Measurements from ENCODE around the gene TENM4.
"Not testable (repeated sequence)": the region's sequence is repeated elsewhere in the genome, so short reads cannot be mapped to it uniquely, and the experiment has no call there.

The TENM4 gene

DNA sequence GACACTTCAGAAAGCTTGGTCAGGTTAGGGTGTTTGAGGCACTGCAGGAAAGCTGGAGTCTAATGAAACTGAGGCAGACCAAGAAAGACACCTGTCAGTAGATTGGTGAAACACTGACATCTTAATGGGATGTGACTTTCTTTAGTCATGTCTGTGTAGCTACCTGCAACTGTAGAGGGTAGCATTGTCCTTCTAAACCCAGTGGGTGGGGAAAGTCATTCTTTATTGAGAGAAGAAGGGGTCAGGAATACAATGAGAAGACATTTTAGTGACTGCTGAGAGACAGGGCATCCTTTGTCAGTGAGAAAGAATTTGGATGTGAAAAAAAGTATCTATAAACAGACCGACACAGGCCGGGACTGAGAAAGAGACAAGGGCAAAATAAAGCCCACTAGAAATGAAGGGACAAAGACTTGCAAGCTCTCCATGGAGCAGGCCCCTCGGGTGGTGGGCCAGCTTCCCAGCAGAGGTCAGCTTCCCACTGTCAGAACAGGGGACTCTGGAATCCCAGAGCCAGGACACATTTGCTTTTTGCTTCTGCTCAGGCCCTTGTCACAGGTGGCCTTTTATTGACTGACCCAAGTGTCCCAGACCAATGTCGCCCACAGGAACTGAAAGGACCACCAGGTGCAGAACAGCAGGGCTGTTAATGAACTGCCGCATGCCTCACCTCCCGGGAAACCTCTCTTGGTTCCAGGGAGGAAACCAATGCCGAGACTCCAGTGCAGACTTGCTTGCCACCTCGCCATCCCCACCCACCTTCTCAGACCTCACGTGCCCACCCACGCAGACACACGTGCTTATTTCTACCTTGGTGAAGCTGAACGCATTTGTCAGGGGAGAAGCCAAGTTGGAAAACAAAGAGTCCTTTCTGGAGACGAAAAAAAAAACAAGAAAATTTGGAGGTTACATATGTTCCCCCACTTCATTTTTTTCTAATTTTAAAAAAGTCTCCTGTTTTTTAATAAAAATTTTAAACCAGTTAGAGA lies 212.8 kb downstream of the TENM4 start:
- H3K9ac ChIP-seq (ENCODE audit: low read depth, low read length): no peak overlapping the region
- H3K4me1 ChIP-seq (ENCODE audit: insufficient read depth, low read length): no peaks in the 10 kb centered on the region
- no peaks in the 10 kb centered on the region for H3K9me3 ChIP-seq (ENCODE audit: insufficient read depth, low read length, severe bottlenecking)
- H4K20me1 ChIP-seq (ENCODE audit: insufficient read depth, low read length): no peaks in the 10 kb centered on the region
- DNase-seq (no peak), ATAC-seq (ENCODE audit: insufficient read depth, low read depth) (no peak)
- no peaks in the 10 kb centered on the region for H3K36me3 ChIP-seq (ENCODE audit: insufficient read depth, low read length)
- H3K4me2 ChIP-seq (ENCODE audit: insufficient read depth, low read length): no peak overlapping the region
- no peak overlapping the region for H3K4me3 ChIP-seq (ENCODE audit: low read depth in 1 of 2, low read length in 2 of 2)
- H3K27ac ChIP-seq (ENCODE audit: low read length): no peak overlapping the region
- H2AFZ ChIP-seq (ENCODE audit: low read depth, low read length): no peak overlapping the region
- TF ChIP-seq, protein P1, sequence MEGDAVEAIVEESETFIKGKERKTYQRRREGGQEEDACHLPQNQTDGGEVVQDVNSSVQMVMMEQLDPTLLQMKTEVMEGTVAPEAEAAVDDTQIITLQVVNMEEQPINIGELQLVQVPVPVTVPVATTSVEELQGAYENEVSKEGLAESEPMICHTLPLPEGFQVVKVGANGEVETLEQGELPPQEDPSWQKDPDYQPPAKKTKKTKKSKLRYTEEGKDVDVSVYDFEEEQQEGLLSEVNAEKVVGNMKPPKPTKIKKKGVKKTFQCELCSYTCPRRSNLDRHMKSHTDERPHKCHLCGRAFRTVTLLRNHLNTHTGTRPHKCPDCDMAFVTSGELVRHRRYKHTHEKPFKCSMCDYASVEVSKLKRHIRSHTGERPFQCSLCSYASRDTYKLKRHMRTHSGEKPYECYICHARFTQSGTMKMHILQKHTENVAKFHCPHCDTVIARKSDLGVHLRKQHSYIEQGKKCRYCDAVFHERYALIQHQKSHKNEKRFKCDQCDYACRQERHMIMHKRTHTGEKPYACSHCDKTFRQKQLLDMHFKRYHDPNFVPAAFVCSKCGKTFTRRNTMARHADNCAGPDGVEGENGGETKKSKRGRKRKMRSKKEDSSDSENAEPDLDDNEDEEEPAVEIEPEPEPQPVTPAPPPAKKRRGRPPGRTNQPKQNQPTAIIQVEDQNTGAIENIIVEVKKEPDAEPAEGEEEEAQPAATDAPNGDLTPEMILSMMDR (IDR thresholded peaks at IDR 0.05; ENCODE audit: borderline replicate concordance, extremely low read depth, low read length, poor library complexity, severe bottlenecking): no peak
- no peak for TF ChIP-seq EZH2 (IDR thresholded peaks at IDR 0.05; ENCODE audit: borderline replicate concordance, low read depth, low read length, severe bottlenecking)
- H3K79me2 ChIP-seq (ENCODE audit: insufficient read depth, low read length): no peaks in the 10 kb centered on the region
- H3K27me3 ChIP-seq (ENCODE audit: insufficient read depth, low read length, poor library complexity): peaks cover 3% of the 10 kb centered on the region

DNA sequence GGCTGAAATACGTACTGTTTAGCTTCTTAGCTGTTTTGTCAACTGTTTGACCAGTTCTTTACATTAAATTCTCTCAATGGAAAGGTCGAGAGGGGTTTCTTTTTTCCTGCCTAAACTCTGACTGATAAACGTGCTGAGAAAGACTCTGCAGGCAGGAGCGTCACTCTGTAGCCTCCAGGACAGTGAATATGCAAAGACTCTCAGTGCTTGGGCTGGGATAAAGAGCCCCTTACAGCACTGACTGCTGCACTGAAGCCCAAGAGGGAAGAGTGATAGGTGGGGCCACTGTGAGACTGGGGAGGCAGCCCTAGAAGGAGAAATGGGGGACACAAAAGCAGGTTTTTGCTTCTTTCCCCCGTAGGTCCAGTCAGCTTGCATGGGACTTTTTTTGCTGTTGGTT lies 213.5 kb downstream of the TENM4 start:
- Histone ChIP-seq H3K9me3 (ENCODE audit: insufficient read depth, low read length, severe bottlenecking) (no peaks in the 10 kb centered on the region), H2AFZ (ENCODE audit: low read depth, low read length) (no peak overlapping the region), H3K9ac (ENCODE audit: low read depth, low read length) (no peak overlapping the region), H4K20me1 (ENCODE audit: insufficient read depth, low read length) (no peaks in the 10 kb centered on the region), H3K4me3 (ENCODE audit: low read depth in 1 of 2, low read length in 2 of 2) (no peak overlapping the region), H3K4me2 (ENCODE audit: insufficient read depth, low read length) (no peak overlapping the region), H3K4me1 (ENCODE audit: insufficient read depth, low read length) (no peaks in the 10 kb centered on the region), H3K27ac (ENCODE audit: low read length) (no peak overlapping the region), H3K36me3 (ENCODE audit: insufficient read depth, low read length) (no peaks in the 10 kb centered on the region), H3K27me3 (ENCODE audit: insufficient read depth, low read length, poor library complexity) (peaks cover 3% of the 10 kb centered on the region), H3K79me2 (ENCODE audit: insufficient read depth, low read length) (no peaks in the 10 kb centered on the region)
- no peak for DNase-seq
- ATAC-seq (ENCODE audit: insufficient read depth, low read depth): no peak
- TF ChIP-seq EZH2 (IDR thresholded peaks at IDR 0.05; ENCODE audit: borderline replicate concordance, low read depth, low read length, severe bottlenecking): no peak
- TF ChIP-seq, protein P1 (IDR thresholded peaks at IDR 0.05; ENCODE audit: borderline replicate concordance, extremely low read depth, low read length, poor library complexity, severe bottlenecking): no peak

DNA sequence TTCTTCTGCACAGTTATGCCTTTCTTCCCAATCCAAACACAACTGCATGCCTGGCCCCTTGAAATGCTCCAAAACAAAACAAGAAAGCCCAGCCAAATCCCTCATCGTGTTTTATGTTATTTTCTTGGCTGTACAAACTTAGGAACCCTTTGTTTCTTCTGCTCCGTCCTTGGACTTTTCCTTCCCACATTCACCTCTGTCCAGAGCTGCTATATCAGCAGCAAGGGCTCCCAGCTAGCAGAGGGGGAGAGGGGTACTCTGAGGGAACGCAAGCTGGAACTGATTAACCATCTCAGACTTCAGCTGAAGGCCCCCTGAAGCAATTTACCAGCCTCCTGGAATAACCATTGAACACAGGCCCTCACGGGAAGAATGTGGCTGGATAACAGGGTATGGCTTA lies 214.7 kb downstream of the TENM4 start:
- H3K4me1 ChIP-seq (ENCODE audit: insufficient read depth, low read length): no peaks in the 10 kb centered on the region
- no peak overlapping the region for H3K27ac ChIP-seq (ENCODE audit: low read length)
- H3K4me3 ChIP-seq (ENCODE audit: low read depth in 1 of 2, low read length in 2 of 2): no peak overlapping the region
- H3K79me2 ChIP-seq (ENCODE audit: insufficient read depth, low read length): no peaks in the 10 kb centered on the region
- no peaks in the 10 kb centered on the region for H3K36me3 ChIP-seq (ENCODE audit: insufficient read depth, low read length)
- no peak overlapping the region for H2AFZ ChIP-seq (ENCODE audit: low read depth, low read length)
- no peak overlapping the region for H3K9ac ChIP-seq (ENCODE audit: low read depth, low read length)
- H4K20me1 ChIP-seq (ENCODE audit: insufficient read depth, low read length): no peaks in the 10 kb centered on the region
- peaks cover 6% of the 10 kb centered on the region for H3K27me3 ChIP-seq (ENCODE audit: insufficient read depth, low read length, poor library complexity)
- no peak for DNase-seq
- ATAC-seq (ENCODE audit: insufficient read depth, low read depth): no peak
- H3K9me3 ChIP-seq (ENCODE audit: insufficient read depth, low read length, severe bottlenecking): no peaks in the 10 kb centered on the region
- no peak for TF ChIP-seq EZH2 (IDR thresholded peaks at IDR 0.05; ENCODE audit: borderline replicate concordance, low read depth, low read length, severe bottlenecking)
- TF ChIP-seq, protein P1 (IDR thresholded peaks at IDR 0.05; ENCODE audit: borderline replicate concordance, extremely low read depth, low read length, poor library complexity, severe bottlenecking): no peak
- H3K4me2 ChIP-seq (ENCODE audit: insufficient read depth, low read length): no peak overlapping the region

DNA sequence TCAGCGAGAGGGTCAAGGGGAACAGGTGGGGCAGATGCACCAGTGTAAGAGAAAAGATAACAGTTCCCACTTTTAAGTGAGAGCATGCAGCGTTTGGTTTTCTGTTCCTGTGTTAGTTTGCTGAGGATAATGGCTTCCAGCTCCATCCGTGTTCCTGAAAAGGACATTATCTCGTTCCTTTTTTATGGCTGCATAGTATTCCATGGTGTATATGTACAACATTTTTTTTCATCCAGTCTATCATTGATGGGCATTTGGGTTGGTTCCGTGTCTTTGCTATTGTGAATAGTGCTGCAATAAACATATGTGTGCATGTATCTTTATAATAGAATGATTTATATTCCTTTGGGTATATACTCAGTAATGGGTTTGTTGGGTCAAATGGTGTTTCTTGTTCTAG lies 218.7 kb downstream of the TENM4 start:
- H3K36me3 ChIP-seq (ENCODE audit: insufficient read depth, low read length); H3K79me2 ChIP-seq (ENCODE audit: insufficient read depth, low read length); H3K27ac ChIP-seq (ENCODE audit: low read length); ATAC-seq (ENCODE audit: insufficient read depth, low read depth); H4K20me1 ChIP-seq (ENCODE audit: insufficient read depth, low read length); DNase-seq; H3K9ac ChIP-seq (ENCODE audit: low read depth, low read length); H3K4me3 ChIP-seq (ENCODE audit: low read depth in 1 of 2, low read length in 2 of 2); H3K4me2 ChIP-seq (ENCODE audit: insufficient read depth, low read length); H3K4me1 ChIP-seq (ENCODE audit: insufficient read depth, low read length); H2AFZ ChIP-seq (ENCODE audit: low read depth, low read length); H3K9me3 ChIP-seq (ENCODE audit: insufficient read depth, low read length, severe bottlenecking): not testable (repeated sequence)
- peaks cover 13% of the 10 kb centered on the region for H3K27me3 ChIP-seq (ENCODE audit: insufficient read depth, low read length, poor library complexity)

All from DND-41 (cell line).